Loucy (cell line): Measurements from ENCODE around the gene MPDZ.

Source experiments
- EZH2phosphoT487 ChIP-seq: fragments of 200-600 bp; IDR thresholded peaks from 2 replicates; pipeline ENCODE4 v1.6.1; 2018; ENCODE audit warnings: antibody characterized with exemption, mild to moderate bottlenecking, moderate library complexity, borderline replicate concordance
- TF ChIP-seq, protein P1 (sequence below): fragments of 200-600 bp; sonication (generic); conservative IDR thresholded peaks from 2 replicates; pipeline ENCODE4 v1.5.1; 2014; ENCODE audit warnings: mild to moderate bottlenecking, antibody characterized with exemption, low read length

DNA sequence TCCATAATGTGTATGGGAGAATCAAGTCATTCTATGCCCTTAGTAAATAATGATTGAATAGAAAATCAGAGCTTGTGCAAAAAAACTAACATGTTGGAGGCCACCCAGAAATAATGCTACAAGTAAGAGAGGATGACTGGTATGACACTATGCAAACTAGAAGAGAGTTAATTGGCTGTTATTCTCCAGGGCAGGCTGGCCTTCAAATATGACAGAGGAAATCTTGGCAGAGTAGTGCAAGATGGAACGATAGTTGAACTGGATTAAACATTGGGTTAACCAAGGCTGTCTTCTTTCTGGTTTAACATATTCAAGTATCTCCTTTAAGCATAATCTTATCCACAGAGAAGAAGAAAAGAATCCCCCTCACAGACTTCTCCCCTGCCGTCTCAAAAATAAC lies 196.1 kb downstream of the MPDZ start:
- TF ChIP-seq, protein P1, sequence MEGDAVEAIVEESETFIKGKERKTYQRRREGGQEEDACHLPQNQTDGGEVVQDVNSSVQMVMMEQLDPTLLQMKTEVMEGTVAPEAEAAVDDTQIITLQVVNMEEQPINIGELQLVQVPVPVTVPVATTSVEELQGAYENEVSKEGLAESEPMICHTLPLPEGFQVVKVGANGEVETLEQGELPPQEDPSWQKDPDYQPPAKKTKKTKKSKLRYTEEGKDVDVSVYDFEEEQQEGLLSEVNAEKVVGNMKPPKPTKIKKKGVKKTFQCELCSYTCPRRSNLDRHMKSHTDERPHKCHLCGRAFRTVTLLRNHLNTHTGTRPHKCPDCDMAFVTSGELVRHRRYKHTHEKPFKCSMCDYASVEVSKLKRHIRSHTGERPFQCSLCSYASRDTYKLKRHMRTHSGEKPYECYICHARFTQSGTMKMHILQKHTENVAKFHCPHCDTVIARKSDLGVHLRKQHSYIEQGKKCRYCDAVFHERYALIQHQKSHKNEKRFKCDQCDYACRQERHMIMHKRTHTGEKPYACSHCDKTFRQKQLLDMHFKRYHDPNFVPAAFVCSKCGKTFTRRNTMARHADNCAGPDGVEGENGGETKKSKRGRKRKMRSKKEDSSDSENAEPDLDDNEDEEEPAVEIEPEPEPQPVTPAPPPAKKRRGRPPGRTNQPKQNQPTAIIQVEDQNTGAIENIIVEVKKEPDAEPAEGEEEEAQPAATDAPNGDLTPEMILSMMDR = no peak
- TF ChIP-seq EZH2phosphoT487 = no peak
